ENCODE data around the gene PLA2G4E. TPM values are rescaled to one million over a fixed set of nuclear protein-coding genes. Genes with fewer than 3 reads are reported as not detected.

PLA2G4E gene
- total RNA-seq, 2 donors from 2014 or later: 0.13 TPM; not detected in 1

DNA sequence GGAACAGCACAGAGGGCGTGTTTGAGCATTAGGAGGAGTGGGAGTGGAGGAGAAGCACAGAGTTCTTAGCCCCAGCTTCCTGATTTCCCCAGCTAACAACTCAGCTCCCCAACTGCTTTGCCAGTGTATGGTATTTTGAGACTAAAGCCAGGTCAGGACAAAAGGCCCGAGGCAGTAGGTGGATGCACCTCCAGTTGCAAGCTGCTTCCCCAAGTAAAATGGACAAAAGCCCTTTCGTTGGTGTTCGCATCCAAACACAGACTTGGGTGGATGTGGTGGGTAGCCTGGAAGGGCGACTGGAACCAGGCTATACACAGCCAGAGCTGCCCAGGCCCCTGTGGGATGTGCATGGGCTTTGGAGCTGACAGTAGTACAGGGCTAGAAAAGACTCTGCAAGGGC is 36.2 kb downstream of the PLA2G4E start:
- H3K4me3 Mint-ChIP-seq: no peak overlapping the region
- ATAC-seq (replicated peaks): no peak
- H3K36me3 Mint-ChIP-seq (ENCODE audit: low read depth): no peaks in the 10 kb centered on the region
- no peaks in the 10 kb centered on the region for H3K27me3 Mint-ChIP-seq
- H3K27ac Mint-ChIP-seq: peak overlapping the region; percentile 4
- H3K4me1 Mint-ChIP-seq: peaks cover 11% of the 10 kb centered on the region
- no peaks in the 10 kb centered on the region for H3K9me3 Mint-ChIP-seq

GRCh38 chr15:41983621-41984571 is 36.9 kb downstream of the PLA2G4E start:
- Mint-ChIP-seq H3K9me3 (no peaks in the 10 kb centered on the region), H3K27ac (peak overlapping the region; percentile 4), H3K4me1 (peaks cover 11% of the 10 kb centered on the region), H3K4me3 (no peak overlapping the region), H3K36me3 (ENCODE audit: low read depth) (no peaks in the 10 kb centered on the region), H3K27me3 (no peaks in the 10 kb centered on the region)
- ATAC-seq (replicated peaks): no peak

GRCh38 chr15:41983221-41983620 is 37.6 kb downstream of the PLA2G4E start:
- no peak overlapping the region for H3K27ac Mint-ChIP-seq
- no peaks in the 10 kb centered on the region for H3K36me3 Mint-ChIP-seq (ENCODE audit: low read depth)
- H3K4me3 Mint-ChIP-seq: no peak overlapping the region
- H3K9me3 Mint-ChIP-seq: no peaks in the 10 kb centered on the region
- ATAC-seq (replicated peaks): no peak
- no peaks in the 10 kb centered on the region for H3K27me3 Mint-ChIP-seq
- peaks cover 11% of the 10 kb centered on the region for H3K4me1 Mint-ChIP-seq

DNA sequence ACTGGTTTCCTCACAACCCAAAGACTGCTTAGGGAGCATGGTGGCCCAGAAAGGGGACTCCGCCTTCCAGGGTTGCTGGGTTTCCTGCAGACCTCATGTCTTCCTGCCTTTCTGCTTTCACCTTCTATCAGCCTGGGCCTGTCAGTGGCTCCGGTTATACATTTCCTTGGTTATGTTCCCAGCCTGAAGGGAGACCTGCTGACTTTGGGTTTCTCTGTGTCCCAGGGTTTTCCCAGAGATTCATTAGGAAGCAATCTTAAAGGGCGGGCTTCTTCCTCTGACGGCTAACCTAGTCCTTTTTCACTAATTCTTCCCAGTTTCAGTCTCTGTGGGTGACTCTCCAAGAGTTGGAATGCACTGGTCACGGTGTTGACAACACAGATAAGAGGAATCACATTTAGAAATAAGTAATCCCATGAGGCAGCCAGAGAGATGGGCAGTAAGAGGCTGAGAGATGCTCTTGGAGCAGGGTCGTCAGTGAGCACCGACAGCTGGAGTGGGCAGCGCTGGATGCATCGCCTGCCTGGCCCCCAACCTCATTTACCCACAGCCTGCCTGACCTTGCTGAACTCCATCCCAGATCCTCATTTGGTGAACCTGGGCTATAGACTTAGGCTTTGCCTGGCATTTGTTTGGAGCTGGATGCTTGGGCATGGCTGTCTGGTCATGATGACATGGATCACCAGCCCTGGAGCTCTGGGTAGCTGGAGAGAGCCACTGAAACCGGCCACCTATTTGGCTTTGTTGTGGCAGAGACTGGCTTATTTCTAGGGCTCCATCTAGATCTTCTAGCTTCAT is 38.5 kb downstream of the PLA2G4E start:
- no peaks in the 10 kb centered on the region for H3K36me3 Mint-ChIP-seq (ENCODE audit: low read depth)
- no peak overlapping the region for H3K4me3 Mint-ChIP-seq
- no peaks in the 10 kb centered on the region for H3K27me3 Mint-ChIP-seq
- H3K4me1 Mint-ChIP-seq: peaks cover 11% of the 10 kb centered on the region
- ATAC-seq (replicated peaks): no peak
- H3K27ac Mint-ChIP-seq: no peak overlapping the region
- no peaks in the 10 kb centered on the region for H3K9me3 Mint-ChIP-seq

DNA sequence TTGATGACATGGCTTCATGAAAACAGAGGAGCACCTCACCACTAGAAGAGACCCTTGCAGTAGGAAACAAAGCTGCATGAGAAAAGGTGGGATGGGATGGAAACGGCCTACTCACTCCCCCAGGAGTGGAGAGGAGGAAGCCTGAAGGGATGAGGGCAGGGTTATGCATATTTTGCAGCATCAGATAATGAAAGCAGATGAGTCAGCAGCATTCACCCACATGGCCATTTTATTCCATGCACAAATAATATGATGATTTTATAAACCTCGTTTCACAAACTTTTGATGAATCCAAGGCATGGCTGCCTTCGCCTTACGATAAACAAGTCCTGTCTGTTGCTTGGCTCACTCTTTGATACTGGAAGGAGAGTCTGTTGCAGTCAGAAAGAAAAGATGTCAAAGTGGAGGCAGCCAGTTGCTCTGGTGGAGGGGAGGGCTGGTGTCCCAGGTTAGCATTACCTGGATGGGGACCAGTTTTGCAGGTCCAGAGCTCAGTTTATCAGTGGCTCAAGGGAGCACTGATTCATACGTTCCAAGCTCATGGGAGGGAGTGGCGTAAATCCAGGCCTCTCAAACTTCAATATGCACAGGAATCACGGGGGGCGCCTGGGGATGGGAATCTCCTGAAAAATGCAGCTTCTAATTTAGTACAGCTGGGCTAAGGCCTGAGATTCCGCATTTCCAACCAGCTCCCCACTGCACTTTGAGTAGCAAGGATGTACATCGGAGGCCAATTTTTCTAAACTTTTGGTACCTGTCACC is 39.3 kb downstream of the PLA2G4E start:
- Mint-ChIP-seq H3K27me3 (no peaks in the 10 kb centered on the region), H3K4me3 (peak overlapping the region; percentile 49), H3K27ac (peak overlapping the region; percentile 53), H3K36me3 (ENCODE audit: low read depth) (no peaks in the 10 kb centered on the region), H3K4me1 (peaks cover 11% of the 10 kb centered on the region), H3K9me3 (no peaks in the 10 kb centered on the region)
- peak; percentile 43 for ATAC-seq (replicated peaks)

DNA sequence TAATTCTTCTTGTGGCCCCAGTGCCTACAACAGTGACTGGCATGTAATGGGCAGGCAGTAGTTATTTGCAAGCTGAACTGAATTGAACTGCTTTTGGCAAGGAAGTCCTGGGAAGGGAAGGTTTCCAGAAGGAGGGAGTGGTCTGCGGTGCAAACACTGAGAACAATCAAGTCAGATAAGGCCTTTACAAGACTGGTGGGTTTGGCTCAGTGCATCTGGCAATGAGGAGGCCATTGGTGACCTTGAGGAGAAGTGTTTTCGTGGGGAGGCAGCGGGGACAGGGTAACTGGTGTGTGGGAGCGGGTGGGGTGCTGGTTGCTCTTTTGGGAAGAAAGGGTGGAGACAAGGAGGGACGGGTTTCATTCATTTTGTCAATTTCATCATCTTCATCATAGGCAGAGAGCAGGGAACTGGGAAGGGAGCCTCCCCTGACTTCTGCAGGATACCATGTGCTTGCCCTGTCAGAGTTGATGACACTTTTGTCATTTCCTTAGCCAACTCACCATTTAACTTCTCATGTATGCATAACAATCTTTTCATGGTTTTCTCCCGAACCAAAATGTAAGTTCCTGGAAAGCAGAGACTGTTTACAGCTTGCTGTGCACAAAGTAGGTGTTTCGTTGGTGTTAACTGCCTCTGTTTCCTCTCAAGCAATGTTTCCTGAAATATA is 40.1 kb downstream of the PLA2G4E start:
- H3K9me3 Mint-ChIP-seq: no peaks in the 10 kb centered on the region
- peak overlapping the region; percentile 49 for H3K4me3 Mint-ChIP-seq
- H3K27me3 Mint-ChIP-seq: no peaks in the 10 kb centered on the region
- peak overlapping the region; percentile 53 for H3K27ac Mint-ChIP-seq
- ATAC-seq (replicated peaks): peak; percentile 76
- H3K4me1 Mint-ChIP-seq: peaks cover 11% of the 10 kb centered on the region
- H3K36me3 Mint-ChIP-seq (ENCODE audit: low read depth): no peaks in the 10 kb centered on the region

GRCh38 chr15:41979493-41980266 is 41.2 kb downstream of the PLA2G4E start:
- no peak overlapping the region for H3K27ac Mint-ChIP-seq
- no peaks in the 10 kb centered on the region for H3K9me3 Mint-ChIP-seq
- no peaks in the 10 kb centered on the region for H3K36me3 Mint-ChIP-seq (ENCODE audit: low read depth)
- ATAC-seq (replicated peaks): no peak
- H3K4me1 Mint-ChIP-seq: peaks cover 11% of the 10 kb centered on the region
- no peaks in the 10 kb centered on the region for H3K27me3 Mint-ChIP-seq
- H3K4me3 Mint-ChIP-seq: no peak overlapping the region

DNA sequence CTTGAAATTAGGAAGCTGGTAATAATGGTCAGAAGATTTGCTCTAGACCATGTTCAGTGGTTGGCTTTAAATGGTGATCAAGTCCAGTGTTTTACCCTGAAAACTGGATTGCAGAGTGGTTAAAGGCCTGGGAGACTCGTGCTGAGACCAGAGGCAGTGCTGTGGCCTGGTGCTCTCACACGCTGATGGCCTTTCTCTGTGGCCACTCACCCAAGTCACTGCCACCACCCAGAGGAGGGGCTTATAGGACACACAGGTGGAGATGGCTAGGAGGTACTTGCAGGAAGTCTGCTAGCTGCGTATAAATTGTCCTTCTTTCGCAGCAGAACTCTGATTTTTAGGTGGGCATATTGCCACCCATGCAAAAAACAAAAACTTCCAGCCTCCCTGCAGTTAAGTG is 42.3 kb downstream of the PLA2G4E start:
- Mint-ChIP-seq H3K27me3 (peaks cover 4% of the 10 kb centered on the region), H3K27ac (no peak overlapping the region), H3K36me3 (ENCODE audit: low read depth) (no peaks in the 10 kb centered on the region), H3K4me3 (no peak overlapping the region), H3K4me1 (peaks cover 16% of the 10 kb centered on the region), H3K9me3 (no peaks in the 10 kb centered on the region)
- no peak for ATAC-seq (replicated peaks)

DNA sequence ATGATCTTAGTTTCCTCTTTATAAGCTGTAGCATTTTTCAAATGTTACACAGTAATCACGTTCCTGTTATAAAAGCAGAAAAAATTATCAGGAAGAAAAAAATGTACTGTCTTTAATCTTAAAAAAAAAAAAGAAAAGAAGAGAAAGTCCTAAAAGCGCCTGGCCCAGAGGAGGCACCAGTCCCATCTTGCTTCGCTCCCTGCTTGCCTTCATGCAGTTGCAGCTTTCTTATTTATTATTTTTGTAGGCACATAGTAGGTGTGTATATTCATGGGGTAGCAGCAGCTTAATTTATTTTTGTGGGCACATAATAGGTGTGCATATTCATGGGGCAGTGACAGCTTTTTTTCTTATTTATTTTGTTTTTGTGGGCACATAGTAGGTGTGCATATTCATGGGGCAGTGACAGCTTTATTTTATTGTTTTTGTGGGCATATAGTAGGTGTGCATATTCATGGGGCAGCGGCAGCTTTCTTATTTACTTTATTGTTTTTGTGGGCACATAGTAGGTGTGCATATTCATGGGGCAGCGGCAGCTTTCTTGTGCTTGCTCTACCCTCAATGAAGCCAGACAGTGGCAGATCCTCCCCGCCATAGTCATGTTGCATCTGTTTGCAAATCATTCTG is 43.0 kb downstream of the PLA2G4E start:
- H3K4me3 Mint-ChIP-seq: no peak overlapping the region
- ATAC-seq (replicated peaks): no peak

DNA sequence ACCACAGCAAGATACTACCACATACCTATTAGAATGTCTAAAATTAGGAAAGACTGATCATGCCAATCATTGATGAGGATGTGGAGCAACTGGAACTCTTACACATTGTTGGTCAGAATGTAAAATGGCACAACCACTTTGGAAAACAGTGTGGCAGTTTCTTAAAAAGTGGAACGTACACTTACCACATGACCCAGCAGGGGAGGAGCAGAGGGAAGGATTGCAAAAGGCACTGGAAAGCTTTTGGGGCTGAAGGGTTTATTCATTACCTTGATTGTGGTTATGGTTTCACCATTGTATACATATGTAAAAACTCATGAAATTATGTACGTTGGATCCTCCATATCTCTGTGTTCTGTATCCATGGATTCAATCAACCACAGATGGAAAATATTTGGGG is 45.2 kb downstream of the PLA2G4E start:
- peaks cover 12% of the 10 kb centered on the region for H3K36me3 Mint-ChIP-seq (ENCODE audit: low read depth)
- no peak overlapping the region for H3K4me3 Mint-ChIP-seq
- H3K27me3 Mint-ChIP-seq: peaks cover 4% of the 10 kb centered on the region
- H3K9me3 Mint-ChIP-seq: no peaks in the 10 kb centered on the region
- peaks cover 12% of the 10 kb centered on the region for H3K4me1 Mint-ChIP-seq
- H3K27ac Mint-ChIP-seq: no peak overlapping the region
- no peak for ATAC-seq (replicated peaks)

More for the DNA sequence above, 43.0 kb downstream of the PLA2G4E start:
- no peaks in the 10 kb centered on the region for H3K36me3 Mint-ChIP-seq (ENCODE audit: low read depth)
- no peaks in the 10 kb centered on the region for H3K9me3 Mint-ChIP-seq
- peaks cover 16% of the 10 kb centered on the region for H3K4me1 Mint-ChIP-seq
- H3K27me3 Mint-ChIP-seq: peaks cover 4% of the 10 kb centered on the region
- H3K27ac Mint-ChIP-seq: no peak overlapping the region

- Mint-ChIP-seq H3K27me3 (peaks cover 4% of the 10 kb centered on the region), H3K27ac (no peak overlapping the region), H3K4me3 (peak overlapping the region; percentile 97), H3K4me1 (peaks cover 23% of the 10 kb centered on the region), H3K36me3 (ENCODE audit: low read depth) (peaks cover 28% of the 10 kb centered on the region), H3K9me3 (no peaks in the 10 kb centered on the region)
- no peak for ATAC-seq (replicated peaks)
Observed at GRCh38 chr15:41974041-41974440, 46.8 kb downstream of the PLA2G4E start.

DNA sequence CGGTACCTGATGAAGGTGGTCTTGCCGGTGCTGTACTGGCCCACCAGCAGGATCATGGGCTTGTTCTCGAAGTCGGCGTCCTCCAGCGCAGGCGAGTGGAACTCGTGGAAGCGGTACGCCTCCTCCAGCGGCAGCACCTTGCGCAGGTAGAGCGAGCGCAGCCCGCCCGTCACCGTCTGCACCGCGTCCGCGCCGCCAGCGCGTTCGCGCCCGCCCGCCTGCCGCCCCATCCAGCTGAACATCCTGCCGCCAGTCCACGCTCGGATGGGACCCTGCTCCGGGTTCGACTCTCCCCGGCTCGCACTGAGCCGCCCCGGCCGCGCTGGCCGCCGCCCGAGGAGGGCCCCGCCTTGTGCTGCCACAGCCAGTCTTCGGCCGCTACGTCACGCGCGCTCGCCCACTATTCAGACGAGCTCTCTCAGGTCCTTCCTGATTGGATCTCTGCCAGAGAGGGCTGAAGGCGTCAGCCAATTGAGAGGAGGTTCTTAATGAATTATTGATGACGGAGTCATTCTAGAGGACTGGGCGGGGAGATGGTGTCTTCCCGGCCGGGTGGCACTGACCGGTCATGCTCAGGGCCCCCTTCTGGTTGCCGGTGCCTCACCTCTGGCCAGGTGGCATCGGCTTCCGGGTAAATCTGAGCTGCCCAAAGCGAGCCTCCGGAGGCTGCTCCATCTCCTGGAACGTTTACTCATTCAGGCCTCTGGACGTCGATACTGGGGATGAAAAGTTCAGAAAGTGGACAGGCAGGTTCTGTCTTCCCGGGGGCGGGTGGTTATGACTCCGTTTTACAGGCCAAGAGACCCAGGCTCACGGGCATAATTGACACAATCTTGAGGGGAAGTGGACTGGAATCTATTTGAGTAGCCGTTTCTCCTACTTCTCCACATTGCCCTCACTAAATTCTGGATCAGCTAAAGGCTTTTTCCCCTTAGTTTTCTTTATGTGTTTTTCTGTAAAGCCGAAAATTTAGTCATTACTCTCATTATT is 48.3 kb downstream of the PLA2G4E start, which contains the start of gene EHD4:
Gene EHD4 (minus strand): TSS at position 305 of the 990 bp plus-strand sequence. CDS start 63 bp downstream, at position 242.
- ATAC-seq (replicated peaks): peak; percentile 79
- Mint-ChIP-seq H3K4me3 (peak within 1 kb of the TSS; percentile 97), H3K36me3 (ENCODE audit: low read depth) (peaks cover 43% of the 10 kb centered on the region), H3K9me3 (no peaks in the 10 kb centered on the region), H3K27ac (peak within 1 kb of the TSS; percentile 98), H3K27me3 (peaks cover 4% of the 10 kb centered on the region), H3K4me1 (peaks cover 38% of the 10 kb centered on the region)
